Dermis blood vessel endothelial cell (primary cell): ENCODE data around the gene TRIM63. TPM values are rescaled to one million over a fixed set of nuclear protein-coding genes. Genes with fewer than 3 reads are reported as not detected.

Experiments used
- DNase-seq: peaks from one replicate; pipeline ENCODE4 v3.0.0; 2010
- total RNA-seq: library from RNA; depleted of rRNA; stranded (reverse); fragments of >200 nt; gene quantifications from 2 replicates; pipeline ENCODE4 v1.2.3, GENCODE V29; 2014

The TRIM63 gene
- total RNA-seq, 1 donor from 2014 or later = not detected

DNA sequence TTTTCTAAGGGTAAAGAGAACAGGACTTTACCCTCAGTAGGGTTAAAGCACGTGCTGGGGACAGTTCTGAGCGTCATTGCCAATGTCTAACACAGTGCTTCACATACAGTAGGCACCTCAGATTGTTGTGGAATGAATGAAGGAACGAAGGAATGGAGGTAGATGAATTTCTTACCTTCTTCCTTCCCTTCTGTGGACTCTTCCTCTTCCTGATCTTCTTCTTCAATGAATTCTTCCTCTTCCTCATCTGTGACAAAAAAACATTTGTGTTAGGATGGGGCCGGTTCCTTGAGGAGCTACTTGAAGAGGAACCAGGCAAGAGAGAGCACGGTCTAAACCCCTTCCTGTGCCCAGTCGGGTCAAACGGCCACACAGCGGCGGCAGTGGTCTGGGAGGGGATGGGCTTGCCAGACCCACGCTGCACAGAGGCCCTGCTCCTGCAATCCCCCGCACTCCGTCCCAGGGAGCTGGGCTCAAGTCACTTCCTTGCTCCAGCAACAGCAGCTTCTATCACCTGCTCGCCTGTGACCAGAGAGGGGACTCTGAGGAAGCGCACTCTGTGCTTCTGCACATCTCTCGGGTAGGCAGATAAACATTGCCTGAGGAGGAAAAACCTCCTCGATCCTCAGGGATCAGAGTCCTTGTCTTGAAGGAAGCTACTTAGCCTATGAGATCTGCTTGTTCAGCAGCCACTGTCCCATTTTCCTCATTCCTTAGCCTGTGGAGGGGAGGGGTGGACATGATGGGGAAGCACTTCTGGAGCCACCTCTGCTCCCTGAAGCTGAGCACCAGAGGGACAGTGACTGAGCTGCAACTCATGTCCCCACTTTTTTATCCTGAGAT, 13.5 kb downstream of the TRIM63 start:
- no peak for DNase-seq

DNA sequence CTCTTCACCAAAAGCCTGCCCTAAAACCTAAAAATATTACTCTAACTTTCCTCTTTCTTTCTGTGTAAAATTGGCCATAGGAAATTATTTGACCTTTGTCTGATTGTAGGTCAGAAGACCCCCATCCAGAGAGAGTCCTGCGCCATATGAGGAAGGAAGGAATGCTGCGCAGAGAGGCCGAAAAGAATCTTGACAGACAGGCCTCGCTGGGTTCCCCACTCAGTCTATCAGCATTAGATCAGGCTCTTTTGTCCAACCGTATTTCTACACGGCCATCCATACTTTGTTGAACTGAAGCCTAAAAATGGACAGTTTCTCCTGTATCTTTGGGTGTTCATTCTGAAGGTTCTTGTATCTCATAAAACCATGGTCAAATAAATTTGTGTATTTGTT, 17.2 kb downstream of the TRIM63 start:
- DNase-seq = no peak

DNA sequence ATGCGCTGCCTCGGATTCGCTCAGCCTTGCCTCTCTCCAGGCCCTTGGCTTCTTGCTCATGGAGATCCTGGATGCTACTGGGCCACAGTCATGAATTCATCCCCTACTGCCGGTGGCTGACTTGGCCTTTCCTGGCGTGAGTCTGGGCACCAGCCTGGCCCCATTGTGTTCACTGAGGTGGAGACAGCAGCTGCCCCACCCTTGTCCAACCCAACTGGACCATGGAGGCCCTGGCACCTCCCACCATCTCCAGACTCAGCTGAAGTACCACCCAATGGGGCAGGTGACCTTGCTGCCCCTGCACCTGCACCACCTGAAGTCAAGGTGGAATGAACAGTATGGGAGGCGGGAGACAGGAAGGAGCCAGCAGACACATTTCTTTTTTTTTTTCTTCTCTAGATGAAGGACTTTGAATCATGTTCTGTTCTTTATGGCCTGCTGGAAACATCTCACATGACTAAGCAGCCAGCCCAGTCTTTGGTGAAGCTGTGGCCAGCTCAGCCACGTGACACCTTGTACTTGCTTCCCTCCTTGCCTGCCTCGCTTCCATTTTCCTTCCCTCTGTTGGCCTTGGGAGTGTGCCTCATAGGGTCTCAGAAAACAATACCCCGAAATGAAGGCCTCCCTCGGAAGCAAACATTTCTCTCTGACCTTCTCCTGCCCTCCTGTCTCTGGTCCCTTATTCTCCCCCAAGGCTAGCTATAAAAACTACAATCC, 17.7 kb downstream of the TRIM63 start:
- DNase-seq = no peak

DNA sequence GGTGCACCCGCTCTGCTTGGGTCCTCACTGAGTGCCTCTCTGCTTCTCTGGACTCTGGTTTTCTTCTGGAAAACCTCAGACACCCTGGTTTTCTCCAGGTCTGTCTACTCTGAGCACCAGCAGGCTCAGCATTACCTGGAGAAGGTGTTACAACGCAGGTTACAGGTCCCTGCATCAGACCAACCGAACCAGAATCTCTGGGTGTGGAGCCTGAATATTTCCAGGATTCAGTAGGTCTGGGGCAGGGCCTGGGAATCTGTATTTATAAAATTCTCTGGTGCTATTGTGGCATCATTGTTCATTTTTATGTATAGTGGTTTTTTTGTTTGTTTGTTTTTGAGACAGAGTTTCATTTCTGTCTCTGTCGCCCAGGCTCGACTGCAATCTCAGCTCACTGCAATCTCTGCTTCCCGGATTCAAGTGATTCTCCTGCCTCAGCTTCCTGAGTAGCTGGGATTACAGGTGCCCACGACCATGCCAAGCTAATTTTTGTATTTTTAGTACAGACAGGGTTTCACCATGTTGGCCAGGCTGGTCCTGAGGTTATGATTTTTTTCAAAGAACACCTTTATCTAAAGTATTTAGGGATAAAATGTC, 20.1 kb downstream of the TRIM63 start:
- DNase-seq = no peak

DNA sequence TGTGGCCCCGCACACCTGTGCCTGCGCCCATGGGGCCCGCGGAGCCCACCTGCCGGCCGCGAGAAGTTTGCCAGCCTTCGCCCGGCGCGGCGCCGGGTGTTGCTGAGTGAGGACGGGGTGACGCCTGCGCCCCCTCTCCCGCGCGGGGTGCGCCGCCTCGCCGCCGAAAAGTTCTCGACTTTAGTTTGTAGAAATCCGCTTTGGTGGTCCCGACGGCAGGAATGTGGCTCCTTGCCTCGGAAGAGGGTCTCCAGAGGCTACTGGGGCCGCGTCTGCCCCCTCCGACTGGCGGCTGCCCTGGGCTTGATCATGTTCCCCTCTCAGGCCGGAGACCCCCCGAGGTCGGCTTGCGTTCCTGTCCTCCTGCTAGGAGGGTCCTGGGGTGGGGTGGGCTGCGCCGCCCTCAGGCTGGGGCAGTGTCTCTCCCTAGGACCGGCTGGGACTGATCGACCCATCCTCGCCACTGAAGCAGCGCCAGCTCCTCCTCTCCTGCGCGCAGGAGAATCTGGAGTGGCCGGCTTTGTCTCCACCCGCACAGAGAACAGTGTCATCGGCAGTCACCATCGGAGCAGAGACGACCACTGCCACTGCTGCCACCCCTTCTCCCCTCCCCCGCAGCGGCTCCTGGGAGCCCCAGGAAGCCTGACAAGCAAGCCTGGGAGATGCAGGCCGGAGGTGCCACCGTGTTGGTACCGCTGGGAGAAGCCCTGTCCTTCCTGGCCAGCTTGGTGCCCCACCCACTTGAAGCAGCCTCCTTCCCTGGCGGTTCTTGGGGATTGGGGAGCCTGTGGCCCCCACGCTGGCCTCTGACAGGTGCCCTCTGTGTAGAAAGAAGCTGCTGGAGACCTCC, 21.0 kb downstream of the TRIM63 start:
- DNase-seq = no peak

DNA sequence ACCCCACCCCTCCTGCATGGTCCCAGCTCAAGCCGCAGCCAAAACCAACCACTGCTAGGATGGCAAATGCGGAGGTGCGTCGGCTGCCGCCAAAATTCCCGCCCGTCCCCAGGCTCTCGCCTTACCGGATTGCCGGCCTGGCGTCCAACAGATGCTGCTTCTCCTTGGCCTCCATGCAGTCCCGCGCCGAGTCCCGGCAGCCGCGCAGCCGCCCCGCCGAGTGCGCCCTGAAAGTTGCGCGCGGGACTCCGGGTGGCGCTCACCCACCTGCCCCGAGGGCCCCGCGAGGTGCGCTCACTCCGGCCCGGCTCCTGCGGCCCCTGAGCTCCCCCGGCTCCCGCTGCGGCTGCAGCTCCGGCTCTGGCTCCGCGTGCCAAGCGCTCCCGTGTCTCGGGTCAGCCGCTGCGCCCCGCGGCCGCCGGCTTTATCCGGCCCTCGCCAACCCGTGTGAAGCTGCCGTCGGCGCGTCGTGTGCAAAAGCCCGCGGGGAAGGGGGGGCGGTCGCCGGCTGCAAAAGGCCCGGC, 21.6 kb downstream of the TRIM63 start, which contains the start of gene SLC30A2:
SLC30A2 (minus strand) TSS at position 397 of the 524 bp plus-strand sequence; CDS start at position 175, 222 bp downstream.
- DNase-seq = peak; percentile 10

DNA sequence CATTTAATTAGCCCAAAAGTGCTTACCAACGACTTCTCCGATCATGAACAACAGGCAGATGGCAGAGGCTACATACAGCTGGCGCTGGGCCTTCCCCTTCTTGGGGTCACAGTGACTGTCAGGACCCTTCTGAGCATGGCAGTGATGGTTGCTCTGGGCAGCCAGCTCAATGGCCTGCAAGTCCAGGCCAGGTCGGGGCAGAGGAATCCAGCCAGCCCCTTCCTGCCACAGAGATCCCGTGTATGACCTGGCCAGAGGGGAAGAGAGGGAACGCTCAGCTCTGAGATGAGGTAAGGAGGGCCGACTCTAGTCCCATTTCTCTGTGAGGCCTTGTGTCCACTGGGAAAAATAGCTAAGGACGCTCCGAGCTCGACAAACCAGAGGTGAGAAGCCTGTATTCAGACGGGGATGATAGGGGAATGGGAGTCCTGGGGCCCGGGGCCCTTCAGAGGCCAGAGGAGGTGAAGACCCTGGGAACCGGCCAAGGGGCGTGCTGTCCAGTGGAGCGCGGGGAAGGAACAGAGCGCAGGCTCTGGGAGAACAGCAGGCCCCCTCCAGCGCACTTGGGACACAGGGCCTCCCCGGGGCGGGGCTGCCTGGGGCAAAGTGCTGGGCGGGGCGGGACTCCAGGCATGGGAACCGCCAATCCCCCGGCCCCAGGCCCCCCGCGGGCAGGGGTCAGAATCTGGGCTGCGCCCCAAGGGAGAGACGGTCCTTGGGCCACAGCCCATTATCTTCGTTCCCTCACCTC, 22.3 kb downstream of the TRIM63 start:
- DNase-seq = no peak

DNA sequence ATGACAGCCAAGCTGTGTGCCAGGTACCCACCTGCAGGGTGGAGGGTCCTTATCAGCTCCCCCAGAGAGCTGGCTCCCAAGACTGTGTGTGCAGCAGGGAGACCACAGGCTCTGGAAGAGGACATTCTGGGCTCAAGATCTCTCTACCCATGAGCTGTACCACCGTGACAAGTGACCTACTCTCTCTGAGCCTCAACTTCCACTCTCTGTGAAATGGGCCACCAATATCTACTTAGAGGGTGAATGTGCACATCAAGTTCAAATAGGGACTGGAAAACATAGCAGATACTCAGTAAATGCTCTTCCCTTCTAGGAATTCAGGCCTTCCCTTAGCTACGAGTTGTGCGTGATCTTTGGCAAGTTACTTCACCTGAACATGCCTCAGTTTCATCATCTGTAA, 23.0 kb downstream of the TRIM63 start:
- no peak for DNase-seq

DNA sequence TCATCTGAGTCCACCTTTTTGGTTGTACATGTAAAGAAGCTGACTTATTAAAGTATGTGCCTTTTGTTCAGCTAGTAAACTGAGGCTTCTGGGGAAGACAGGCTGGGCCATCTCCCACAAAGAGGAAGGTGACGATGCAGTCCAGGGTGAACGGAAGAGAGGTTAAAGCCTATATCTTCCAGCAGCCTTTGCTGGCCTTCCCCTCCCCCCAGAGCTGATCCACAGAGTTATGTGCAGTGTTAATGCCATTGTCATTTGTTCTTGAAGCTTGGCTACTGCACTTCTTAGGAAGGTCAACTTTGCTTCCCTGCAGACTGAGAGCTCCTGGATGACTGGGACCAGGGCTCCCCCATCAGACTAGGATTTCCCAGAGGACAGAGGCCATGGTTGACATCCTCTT, 23.7 kb downstream of the TRIM63 start:
- no peak for DNase-seq

DNA sequence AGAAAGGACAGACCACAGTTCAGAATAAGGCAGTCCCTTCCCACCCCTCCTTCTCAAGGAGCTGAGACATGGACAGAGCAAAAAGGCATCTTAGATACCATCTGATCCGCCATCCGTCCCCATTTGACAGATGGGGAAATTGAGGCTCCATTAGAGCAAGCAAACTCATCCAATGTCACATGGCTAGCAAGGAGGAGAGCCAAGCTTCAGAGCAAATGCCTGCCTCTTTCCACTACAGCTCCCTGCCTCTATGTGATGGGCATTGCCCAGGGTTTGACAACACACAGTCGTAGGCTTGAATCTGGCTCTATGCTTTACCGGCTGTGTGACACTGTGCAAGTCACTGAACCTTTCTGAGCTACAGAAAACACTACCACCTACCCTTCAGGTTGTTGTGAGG, 25.5 kb downstream of the TRIM63 start:
- DNase-seq = no peak

DNA sequence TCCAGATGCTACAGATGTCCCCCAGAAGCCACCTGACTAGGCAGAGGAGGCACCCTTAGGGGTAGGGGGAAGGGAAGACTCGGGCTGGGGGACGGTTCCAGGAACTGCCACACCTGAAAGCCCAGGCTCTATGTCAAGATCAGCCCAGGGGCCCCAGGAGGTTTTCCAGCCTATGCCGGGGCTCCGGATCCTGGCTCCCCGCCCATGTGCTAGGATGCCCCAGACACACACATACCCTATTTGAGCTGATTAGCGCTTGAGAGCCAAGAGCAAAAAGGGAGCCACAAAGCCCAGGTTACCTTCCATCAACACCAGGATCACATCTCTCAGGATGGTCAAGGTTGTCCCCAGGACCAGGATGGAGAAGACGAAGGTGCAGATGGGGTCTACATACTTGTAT, 26.0 kb downstream of the TRIM63 start:
- no peak for DNase-seq

DNA sequence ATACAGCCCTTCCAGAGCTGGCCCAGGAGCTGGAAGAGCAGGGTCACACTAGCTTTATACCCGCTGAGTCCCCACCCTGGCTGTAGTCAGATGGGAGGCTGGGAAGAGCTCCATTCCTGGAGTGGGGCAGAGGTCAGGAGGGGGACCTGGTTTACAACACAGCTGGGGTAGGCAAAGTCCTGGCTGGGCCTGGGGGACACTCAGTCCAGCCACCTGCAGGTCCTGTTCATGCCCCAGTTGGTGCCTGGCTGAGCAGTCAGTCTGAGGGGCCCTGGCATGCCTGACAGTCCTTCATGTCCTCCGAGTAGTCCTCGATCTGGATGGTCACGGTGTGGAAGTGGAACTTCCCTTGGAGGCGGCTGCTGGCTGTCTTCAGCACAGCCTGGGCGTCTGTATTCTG, 28.5 kb downstream of the TRIM63 start:
- DNase-seq = no peak

DNA sequence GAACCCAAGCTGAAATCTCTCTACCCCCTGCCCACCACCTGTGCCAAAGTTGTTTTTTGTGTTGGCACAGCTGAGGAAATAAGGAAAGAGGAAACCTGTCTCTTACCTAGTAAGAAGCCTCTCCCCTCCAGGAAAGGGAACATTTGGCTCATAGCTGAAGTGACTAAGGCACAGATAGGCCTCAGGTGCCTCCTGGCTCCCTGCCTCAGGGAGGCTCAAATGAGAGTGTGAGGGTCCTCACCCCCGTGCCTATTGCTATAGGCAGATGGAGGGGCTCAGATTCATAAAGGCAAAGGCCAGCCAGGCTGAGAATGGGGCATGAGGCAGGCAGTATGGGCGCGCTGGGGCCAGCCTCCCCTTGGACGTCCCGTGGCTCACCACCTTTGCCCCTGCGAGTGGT, 29.0 kb downstream of the TRIM63 start:
- no peak for DNase-seq

DNA sequence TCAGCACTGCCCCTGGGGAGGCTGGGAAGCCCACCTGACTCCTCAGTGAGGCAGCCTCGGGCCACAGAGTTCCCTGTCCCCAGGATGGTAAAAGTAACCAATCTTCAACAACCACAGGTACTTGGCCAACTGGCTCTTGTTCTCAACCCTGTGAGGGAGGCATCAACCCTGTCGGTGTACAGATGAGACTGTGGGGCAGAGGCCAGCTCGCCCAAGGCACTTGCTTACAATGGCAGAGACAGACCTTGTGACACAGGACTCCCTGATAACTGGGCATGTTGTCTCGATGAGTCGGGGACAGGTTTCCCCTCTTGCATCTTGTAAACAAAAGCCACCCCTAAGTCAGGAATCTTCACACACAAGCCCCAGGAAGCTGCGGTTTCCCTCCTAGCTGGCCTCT, 29.5 kb downstream of the TRIM63 start:
- no peak for DNase-seq

DNA sequence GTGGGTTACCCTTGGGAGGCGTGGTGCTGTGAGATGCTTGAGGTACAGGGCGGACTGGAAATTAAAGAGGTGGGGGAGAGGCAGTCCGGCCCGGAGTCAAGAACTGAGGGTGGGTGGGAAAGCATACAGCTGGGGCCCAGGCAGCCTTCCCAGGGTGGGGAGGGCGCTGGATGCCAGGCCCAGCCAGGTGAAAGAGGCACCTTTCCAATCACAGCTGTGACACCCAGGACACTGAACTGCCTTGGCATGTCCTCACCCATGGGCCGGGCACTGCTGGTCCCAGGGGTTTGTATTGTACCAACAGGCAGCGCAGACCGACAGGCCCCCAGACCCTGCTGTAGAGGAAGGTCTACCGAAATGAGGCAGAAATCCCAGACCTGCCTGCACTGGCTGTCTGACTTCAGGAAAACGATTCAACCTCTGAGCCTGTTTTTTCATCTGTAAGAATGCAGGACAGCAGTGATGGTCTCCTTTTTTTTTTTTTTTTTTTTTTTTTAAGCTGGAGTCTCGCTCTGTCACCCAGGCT, 30.6 kb downstream of the TRIM63 start:
- no peak for DNase-seq

DNA sequence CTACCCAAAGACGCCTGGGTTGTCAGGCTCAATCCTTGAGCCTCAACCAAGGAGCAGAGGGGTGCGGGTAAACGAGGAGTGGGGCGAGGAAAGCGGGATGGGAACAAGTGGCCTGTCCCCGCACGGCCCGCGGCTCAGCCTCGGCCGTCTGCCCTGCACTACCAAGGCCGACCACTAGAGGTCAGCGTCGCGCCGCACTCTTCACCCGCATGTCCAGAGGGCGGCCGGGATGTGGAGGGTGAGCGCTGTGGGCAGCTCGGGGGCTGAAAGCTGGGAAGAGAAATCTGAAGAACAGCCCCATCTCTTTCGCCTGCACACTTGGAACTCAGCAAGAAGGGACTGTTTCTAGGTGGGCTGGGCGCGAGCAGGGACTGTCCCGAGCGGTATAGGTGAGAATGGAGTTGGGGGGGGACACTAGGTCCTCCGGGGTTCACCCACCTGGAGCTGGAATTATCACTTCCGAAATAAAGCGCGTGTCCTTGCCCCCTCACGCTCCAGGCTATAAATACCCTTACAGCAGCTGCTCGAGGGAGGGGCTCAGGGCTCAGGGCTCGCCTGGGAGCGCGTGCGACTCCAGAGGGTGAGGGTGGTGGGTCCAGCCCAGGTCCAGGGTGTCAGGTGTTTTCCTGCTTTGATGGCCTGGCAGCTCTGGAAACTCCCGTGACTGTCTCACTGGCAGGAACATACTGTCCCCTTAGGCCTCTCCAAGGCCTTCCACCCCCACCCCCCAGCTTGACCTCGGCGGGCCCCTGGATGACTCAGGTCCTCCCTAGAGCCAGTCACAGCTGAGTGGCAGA, 31.3 kb downstream of the TRIM63 start:
- DNase-seq = peak; percentile 85

DNA sequence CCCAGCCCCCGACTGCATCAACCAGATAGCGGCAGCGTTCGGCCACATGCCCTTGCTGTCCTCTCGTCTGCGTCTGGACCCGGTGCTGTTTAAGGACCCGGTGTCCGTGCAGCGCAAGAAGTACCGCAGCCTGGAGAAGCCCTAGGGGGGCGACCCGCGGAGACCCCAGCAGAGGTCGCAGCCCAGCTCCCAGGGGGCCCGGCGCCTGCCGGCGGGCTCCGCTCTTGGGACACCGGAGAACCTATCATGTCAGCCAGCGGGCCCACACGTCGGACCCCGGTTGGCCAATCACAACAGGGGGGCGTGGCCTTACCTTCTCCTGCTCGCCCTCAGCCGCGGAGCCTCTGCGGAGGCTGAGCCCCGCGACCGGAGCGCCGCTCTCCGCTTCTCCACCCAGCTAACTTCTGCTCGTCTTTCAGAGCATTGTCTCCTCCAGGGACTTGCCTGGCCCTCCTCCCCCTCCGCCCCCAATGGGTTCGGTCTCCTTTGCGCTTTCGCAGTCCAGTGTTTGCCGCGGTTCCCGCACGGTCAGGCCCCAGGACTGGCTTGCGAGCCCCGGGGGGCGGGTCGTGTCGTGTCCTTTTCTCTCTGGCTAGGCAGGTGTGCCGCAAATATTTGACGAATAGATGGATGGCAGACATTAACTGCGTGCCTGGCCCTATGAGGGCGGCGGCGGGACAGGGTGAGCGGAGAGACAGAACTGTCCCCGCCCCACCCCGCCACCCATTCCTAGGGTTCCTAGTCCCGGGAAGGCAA, 32.0 kb downstream of the TRIM63 start:
- DNase-seq = peak; percentile 93

DNA sequence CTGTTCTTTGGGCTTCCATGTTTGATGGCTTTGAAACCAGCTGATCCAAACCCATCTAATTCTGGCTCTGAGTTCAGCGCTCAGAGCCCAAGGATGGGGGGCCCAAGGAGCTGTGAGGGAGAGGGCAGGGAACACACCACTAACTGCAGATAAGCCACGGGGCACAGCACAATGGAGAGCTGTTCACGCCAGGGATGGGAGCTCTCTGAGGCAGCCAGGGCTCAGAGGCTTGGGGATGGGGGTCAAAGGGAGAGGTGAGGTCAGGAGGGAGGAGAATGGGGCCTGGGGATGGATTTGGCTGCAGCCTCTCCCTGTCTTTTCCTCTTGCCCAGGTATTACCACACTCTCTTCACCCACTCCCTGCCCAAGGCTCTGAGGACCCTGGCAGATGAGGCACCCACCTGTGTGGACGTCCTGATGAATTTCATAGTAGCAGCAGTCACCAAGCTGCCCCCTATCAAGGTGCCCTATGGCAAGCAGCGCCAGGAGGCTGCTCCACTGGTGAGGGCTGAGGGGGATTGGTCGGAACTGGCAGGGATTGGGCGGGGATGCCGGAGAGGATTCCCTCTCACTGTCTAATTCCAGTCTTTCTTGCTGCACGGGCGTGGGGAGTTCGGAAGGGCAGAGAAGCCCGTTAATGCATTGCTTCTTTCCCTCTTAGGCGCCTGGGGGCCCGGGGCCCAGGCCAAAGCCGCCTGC, 32.8 kb downstream of the TRIM63 start:
- no peak for DNase-seq
